ENCODE data around the gene FYB1.

FYB1 gene

DNA sequence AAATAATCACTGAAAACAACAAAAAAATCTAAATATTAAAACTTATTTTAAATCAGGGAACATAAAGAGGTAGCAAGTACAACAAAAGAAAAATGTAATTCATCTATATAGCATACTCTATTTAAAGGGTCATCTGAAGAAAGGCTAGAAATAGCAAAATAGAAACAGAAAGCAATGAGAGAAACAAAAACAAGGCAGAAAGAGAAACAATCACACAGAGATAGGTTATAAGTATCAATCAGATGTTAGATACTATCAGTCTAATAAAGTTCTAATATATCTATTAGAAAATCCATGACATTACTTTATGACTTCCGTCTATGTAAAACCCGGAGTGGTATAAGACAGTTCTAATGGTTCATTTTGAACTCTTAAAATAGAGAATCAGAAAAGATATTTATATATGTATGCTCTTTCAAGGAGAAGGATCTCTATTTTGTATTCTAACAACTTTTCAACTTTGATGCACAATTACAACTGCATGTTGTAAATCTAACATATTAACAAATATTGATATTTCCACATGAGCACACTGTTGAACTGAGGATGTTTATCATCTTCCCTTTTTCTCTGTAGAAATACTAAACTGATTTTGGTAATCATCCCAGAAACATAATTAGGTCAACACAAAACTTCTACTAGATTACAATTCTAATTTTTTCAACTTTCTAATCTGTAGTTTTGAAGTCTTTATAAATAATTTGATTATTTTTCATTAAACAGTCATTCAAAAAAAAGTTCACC, 161.0 kb downstream of the FYB1 start:
- no peak for DNase-seq (ENCODE audit: low read depth)
- peak overlapping the region; percentile 51 for H3K4me3 ChIP-seq (ENCODE audit: low read depth, low read length)
- TF ChIP-seq, protein P1, sequence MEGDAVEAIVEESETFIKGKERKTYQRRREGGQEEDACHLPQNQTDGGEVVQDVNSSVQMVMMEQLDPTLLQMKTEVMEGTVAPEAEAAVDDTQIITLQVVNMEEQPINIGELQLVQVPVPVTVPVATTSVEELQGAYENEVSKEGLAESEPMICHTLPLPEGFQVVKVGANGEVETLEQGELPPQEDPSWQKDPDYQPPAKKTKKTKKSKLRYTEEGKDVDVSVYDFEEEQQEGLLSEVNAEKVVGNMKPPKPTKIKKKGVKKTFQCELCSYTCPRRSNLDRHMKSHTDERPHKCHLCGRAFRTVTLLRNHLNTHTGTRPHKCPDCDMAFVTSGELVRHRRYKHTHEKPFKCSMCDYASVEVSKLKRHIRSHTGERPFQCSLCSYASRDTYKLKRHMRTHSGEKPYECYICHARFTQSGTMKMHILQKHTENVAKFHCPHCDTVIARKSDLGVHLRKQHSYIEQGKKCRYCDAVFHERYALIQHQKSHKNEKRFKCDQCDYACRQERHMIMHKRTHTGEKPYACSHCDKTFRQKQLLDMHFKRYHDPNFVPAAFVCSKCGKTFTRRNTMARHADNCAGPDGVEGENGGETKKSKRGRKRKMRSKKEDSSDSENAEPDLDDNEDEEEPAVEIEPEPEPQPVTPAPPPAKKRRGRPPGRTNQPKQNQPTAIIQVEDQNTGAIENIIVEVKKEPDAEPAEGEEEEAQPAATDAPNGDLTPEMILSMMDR (IDR thresholded peaks at IDR 0.05; ENCODE audit: insufficient read depth, low read depth, low read length, missing control alignments): no peak

GRCh38 chr5:39057734-39058133, 161.6 kb downstream of the FYB1 start:
- peak; percentile 7 for DNase-seq (ENCODE audit: low read depth)
- TF ChIP-seq, protein P1 (IDR thresholded peaks at IDR 0.05; ENCODE audit: insufficient read depth, low read depth, low read length, missing control alignments): no peak
- peak overlapping the region; percentile 51 for H3K4me3 ChIP-seq (ENCODE audit: low read depth, low read length)

- no peak for DNase-seq (ENCODE audit: low read depth)
- TF ChIP-seq, protein P1 (IDR thresholded peaks at IDR 0.05; ENCODE audit: insufficient read depth, low read depth, low read length, missing control alignments): no peak
- no peak overlapping the region for H3K4me3 ChIP-seq (ENCODE audit: low read depth, low read length)
These were observed 163.5 kb downstream of the FYB1 start for GRCh38 chr5:39055768-39056398.

Measured in GM12865 (cell line).